ENCODE results near the gene WDR59.
A peak's percentile ranks its signal among the peaks of the same experiment; 100 is the strongest.

Gene WDR59

DNA sequence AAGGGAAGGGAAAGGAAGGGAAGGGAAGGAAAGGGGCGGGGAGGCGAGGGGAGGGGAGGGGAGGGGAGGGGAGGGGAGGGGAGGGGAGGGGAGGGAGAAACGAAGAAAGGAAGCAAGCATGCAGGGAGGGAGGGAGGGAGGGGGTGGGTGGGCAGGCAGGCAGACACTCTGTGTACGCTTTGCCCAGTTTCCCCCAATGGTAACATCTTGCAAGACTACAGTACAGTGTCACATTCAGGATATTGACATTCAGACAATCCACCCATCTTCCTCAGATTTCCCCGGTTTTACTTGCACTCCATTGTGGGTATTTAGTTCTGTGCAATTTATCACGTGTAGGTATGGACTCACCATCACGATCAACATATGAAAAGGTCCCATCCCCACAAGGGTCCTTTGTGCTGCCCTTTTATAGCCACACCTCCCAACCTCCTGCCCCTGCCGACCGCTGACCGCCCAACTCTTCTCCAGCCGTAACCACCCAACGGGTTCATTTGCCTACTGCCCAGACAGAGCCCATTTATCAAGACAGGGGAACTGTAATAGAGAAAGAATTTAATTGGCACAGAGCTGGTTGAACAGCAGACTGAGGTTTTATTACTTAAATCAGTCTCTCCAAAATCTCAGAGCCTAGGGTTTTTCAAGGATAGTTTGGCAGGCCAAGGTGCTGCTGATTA lies 118.9 kb downstream of the WDR59 start (continued):
- TF ChIP-seq ZNF10 (tag by site-specific recombination; IDR thresholded peaks at IDR 0.05), result no peak
- TF ChIP-seq ZNF548 (tag by site-specific recombination; IDR thresholded peaks at IDR 0.05), result no peak

DNA sequence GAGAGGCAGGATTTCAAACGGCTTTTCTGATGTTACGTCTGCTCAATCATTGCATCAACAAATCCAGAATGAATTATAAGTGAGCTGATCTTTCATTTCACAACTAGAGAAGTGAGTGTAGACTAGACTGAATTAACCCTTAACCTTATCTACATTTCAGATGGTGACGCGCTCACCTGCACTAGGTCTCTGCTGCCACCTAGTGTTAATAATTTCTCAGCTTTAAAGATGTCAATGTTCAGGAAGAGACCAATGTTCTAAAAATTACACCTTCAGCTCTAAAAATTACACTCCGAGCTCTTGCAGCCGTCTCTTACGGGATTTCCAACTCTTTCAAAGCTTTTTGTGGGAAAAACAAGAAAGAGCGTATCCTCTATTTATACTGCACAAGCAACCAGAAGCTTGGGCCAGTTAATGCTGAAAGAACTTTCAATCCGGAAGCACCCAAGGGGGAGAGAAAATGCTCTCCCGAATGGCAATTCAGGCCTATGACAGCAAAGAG lies 122.1 kb downstream of the WDR59 start:
- TF ChIP-seq ZNF529 (tag by site-specific recombination; IDR thresholded peaks at IDR 0.05; ENCODE audit: insufficient replicate concordance), result no peak
- no peak for TF ChIP-seq ZNF214 (tag by site-specific recombination; IDR thresholded peaks at IDR 0.05; ENCODE audit: borderline replicate concordance)
- no peak for TF ChIP-seq ZNF510 (tag by site-specific recombination; IDR thresholded peaks at IDR 0.05; ENCODE audit: insufficient replicate concordance)
- no peak for TF ChIP-seq ZNF350 (tag by site-specific recombination; IDR thresholded peaks at IDR 0.05)
- TF ChIP-seq ZNF660 (tag by site-specific recombination; IDR thresholded peaks at IDR 0.05), result peak; percentile 73
- TF ChIP-seq ZNF561 (tag by site-specific recombination; IDR thresholded peaks at IDR 0.05; ENCODE audit: borderline replicate concordance), result 0 out of 2 replicates have a peak, but pooled peaks have one; percentile 50
- TF ChIP-seq ZNF560 (tag by site-specific recombination; IDR thresholded peaks at IDR 0.05; ENCODE audit: borderline replicate concordance), result no peak
- TF ChIP-seq ZNF544 (tag by site-specific recombination; IDR thresholded peaks at IDR 0.05), result no peak
- TF ChIP-seq ZNF610 (tag by site-specific recombination; IDR thresholded peaks at IDR 0.05; ENCODE audit: borderline replicate concordance), result no peak
- TF ChIP-seq ZNF391 (tag by site-specific recombination; IDR thresholded peaks at IDR 0.05; ENCODE audit: borderline replicate concordance, low read depth), result no peak
- TF ChIP-seq, protein P1, sequence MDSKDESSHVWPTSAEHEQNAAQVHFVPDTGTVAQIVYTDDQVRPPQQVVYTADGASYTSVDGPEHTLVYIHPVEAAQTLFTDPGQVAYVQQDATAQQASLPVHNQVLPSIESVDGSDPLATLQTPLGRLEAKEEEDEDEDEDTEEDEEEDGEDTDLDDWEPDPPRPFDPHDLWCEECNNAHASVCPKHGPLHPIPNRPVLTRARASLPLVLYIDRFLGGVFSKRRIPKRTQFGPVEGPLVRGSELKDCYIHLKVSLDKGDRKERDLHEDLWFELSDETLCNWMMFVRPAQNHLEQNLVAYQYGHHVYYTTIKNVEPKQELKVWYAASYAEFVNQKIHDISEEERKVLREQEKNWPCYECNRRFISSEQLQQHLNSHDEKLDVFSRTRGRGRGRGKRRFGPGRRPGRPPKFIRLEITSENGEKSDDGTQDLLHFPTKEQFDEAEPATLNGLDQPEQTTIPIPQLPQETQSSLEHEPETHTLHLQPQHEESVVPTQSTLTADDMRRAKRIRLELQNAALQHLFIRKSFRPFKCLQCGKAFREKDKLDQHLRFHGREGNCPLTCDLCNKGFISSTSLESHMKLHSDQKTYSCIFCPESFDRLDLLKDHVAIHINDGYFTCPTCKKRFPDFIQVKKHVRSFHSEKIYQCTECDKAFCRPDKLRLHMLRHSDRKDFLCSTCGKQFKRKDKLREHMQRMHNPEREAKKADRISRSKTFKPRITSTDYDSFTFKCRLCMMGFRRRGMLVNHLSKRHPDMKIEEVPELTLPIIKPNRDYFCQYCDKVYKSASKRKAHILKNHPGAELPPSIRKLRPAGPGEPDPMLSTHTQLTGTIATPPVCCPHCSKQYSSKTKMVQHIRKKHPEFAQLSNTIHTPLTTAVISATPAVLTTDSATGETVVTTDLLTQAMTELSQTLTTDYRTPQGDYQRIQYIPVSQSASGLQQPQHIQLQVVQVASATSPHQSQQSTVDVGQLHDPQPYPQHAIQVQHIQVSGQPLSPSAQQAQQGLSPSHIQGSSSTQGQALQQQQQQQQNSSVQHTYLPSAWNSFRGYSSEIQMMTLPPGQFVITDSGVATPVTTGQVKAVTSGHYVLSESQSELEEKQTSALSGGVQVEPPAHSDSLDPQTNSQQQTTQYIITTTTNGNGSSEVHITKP (tag by site-specific recombination; IDR thresholded peaks at IDR 0.05), result peak; percentile 83
- TF ChIP-seq, protein P2, sequence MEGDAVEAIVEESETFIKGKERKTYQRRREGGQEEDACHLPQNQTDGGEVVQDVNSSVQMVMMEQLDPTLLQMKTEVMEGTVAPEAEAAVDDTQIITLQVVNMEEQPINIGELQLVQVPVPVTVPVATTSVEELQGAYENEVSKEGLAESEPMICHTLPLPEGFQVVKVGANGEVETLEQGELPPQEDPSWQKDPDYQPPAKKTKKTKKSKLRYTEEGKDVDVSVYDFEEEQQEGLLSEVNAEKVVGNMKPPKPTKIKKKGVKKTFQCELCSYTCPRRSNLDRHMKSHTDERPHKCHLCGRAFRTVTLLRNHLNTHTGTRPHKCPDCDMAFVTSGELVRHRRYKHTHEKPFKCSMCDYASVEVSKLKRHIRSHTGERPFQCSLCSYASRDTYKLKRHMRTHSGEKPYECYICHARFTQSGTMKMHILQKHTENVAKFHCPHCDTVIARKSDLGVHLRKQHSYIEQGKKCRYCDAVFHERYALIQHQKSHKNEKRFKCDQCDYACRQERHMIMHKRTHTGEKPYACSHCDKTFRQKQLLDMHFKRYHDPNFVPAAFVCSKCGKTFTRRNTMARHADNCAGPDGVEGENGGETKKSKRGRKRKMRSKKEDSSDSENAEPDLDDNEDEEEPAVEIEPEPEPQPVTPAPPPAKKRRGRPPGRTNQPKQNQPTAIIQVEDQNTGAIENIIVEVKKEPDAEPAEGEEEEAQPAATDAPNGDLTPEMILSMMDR (tag by site-specific recombination; IDR thresholded peaks at IDR 0.05), result peak; percentile 59
- TF ChIP-seq, protein P3, sequence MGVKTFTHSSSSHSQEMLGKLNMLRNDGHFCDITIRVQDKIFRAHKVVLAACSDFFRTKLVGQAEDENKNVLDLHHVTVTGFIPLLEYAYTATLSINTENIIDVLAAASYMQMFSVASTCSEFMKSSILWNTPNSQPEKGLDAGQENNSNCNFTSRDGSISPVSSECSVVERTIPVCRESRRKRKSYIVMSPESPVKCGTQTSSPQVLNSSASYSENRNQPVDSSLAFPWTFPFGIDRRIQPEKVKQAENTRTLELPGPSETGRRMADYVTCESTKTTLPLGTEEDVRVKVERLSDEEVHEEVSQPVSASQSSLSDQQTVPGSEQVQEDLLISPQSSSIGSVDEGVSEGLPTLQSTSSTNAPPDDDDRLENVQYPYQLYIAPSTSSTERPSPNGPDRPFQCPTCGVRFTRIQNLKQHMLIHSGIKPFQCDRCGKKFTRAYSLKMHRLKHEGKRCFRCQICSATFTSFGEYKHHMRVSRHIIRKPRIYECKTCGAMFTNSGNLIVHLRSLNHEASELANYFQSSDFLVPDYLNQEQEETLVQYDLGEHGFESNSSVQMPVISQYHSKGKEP (tag by site-specific recombination; IDR thresholded peaks at IDR 0.05), result 0 out of 2 replicates have a peak, but pooled peaks have one; percentile 47
- no peak for TF ChIP-seq ZBTB8A (tag by site-specific recombination; IDR thresholded peaks at IDR 0.05)
- peak; percentile 89 for TF ChIP-seq ZNF654 (tag by site-specific recombination; IDR thresholded peaks at IDR 0.05; ENCODE audit: low read depth)
- CTCF ChIA-PET, result interaction anchor here (0.5 to 7.3 kb wide), 59 partner anchors 8 to 550 kb away, joined by 3 to 94 read pairs (median 5); partner anchors contain the start of genes FA2H, MLKL and RFWD3
- Histone ChIP-seq H3K4me3 (ENCODE audit: low read depth, low read length) (no peak overlapping the region), H3K36me3 (ENCODE audit: control insufficient read depth in 2 of 2, insufficient read depth in 1 of 2, low read length in 2 of 2) (no peaks in the 10 kb centered on the region), H3K4me1 (ENCODE audit: control insufficient read depth, insufficient read depth, low read length) (no peaks in the 10 kb centered on the region), H3K27ac (ENCODE audit: extremely low read depth, low read depth, low read length) (no peak overlapping the region), H3K9me3 (ENCODE audit: control insufficient read depth, insufficient read depth, low read depth, low read length) (no peaks in the 10 kb centered on the region)
- POLR2A ChIA-PET, result interaction anchor here (0.6 kb wide), 1 partner anchor 708 kb away, joined by 3 read pairs; no protein-coding TSS in a partner anchor

Measured in HEK293 (cell line).